ENCODE measurements around the gene SDK2.

The SDK2 gene

DNA sequence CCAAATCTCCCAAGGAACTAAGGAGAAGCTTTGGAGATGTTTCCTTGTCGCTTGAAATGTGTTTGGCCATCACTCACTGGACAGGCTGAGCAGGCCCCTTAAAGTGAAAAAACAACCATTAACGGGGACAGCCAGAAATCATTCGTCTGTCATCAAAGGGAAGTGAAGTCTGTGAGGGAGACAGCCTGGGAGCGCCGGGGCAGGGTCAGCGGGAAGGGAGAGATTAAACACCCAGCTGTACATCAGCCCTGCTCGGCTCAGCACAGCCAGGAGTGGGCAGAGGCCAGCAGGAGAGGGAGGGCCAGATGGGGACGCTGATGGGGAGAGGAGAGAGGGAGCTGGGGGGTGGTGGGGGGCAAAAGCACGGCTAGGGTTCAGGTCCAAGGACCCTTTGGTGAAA lies 105.1 kb downstream of the SDK2 start:
- no peak for DNase-seq (ENCODE audit: low read depth, low spot score)

DNA sequence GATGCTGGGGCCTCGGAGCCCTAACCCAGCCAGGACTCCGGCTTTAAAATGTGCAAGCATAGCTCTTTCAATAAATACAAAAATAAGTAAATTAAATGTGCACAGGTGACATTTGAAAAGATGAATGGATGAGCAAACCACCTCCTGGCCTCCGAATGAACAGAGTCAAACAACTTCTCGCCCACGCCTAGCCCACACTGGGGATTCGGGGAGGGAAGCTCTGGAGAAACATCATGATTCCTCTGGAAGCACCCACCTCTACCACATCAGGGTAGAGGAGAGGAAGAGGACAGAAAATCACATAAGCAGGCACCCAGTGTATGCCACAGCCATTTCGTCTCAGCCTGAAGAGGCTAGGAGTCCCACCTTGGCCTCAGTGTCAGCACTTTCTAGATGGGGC lies 105.8 kb downstream of the SDK2 start:
- DNase-seq (ENCODE audit: low read depth, low spot score) = no peak

DNA sequence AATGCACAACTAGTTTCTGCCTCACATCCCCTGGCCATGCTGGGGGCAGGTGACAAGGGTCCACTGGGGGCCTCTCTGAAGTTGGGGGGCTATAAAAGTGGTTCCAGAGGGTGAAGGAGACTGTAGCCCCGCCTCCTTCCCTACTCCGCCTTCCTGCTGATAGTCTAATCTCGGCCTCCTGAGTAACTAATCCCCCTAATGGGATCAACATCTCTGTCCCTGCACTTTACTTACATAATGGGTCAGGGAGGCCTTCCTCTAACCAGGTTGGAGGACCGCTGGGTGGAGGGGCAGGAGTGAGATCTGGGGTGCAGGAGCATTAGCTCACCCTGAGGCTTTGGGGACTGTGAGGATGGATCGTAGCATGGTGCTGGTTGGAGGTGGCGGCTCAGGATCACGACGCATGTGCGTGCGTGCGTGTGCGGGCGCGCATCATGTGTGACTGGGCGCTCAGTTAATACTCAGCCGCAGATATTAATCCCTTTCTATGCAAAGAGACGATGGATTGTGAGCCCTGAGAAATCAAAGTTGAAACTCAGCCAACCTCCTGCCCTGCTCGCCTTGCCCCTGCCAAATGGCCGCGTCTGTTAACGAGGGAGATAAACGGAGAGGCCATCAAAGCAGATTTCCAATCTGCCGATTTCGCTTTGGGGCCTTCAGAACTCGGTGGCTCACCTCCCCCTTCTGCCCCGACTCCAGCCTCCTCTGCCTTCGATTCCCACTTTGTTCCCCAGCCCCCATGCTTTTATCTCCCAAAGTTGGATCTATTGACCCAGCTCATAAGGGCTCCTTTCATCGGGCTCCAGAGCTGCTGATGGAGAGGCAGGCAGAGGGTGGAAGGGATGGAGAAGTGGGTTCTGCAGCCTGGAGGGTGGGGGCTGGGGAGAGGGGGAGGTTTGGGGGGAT lies 107.3 kb downstream of the SDK2 start:
- DNase-seq (ENCODE audit: low read depth, low spot score) = no peak

DNA sequence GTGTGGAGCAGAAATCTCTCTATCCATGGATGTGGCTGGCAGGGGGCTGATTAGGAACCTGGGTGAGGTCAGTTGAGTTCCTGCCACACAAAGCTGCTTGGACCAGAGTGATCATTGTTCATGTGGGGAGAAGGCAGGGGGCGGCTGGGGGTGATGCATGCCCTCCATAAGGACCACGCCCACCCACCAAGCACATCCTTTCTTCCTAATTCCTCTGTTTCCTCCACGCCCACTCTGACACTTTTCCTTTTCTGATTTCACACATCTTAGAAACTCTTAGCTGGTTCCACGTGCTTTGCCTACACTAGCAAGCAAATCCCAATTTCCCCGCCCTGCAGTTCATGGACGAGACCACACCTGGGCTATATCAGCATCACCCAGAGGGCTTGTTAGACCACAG lies 108.5 kb downstream of the SDK2 start:
- no peak for DNase-seq (ENCODE audit: low read depth, low spot score)

DNA sequence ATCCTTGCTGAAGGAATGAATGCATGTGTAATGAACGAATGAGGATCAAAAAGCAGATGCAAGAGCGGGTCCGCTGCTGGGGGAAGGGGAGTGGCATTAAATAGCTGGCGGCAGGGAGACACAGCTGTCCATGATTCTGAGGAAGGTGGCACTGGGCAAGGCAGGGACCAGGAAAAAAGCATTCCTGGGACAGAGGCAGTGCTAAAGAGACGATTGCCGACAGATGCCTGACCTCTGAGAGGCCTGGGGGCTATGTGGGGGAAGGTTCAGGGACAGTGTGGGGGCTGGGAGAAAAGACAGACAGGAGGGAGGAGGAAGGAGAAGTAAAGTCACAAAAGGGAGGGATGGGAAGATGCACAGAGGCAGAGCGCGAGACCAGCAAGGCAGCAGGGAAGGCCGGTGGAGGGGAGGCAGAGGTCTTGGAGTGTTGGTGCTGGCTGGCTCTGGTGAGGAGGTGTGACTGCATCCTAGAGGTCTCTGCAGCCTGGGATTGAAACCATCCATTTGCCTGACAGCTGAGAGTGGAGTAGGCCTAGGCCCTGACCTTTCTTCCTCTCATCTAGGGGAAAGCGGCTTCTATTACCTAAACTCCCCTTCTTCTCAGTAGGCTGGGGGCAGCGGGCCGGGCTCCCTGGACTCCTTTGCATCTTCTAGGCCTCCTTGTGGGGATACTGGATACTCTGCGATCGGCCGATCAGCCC lies 109.9 kb downstream of the SDK2 start:
- peak; percentile 36 for DNase-seq (ENCODE audit: low read depth, low spot score)

DNA sequence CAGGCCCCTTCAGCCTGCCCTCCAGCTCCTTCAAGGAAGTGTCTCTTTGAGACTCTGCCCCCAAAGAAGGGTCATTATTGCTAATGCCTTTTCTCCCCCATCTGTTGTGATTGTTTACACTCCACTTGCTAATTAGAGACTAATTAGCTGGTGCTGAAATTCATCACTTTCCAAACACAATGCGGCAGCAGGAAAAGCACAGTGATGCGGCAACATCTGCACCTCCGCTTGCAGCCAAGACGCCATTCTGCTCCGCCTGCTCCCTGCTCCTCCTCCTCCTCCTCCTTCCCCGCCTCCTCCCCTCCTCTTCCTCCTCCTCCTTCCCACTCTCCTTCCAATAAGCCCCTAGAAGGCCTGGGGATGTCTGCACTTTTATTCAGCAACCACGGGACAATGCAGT lies 110.5 kb downstream of the SDK2 start:
- DNase-seq (ENCODE audit: low read depth, low spot score) = peak; percentile 60

DNA sequence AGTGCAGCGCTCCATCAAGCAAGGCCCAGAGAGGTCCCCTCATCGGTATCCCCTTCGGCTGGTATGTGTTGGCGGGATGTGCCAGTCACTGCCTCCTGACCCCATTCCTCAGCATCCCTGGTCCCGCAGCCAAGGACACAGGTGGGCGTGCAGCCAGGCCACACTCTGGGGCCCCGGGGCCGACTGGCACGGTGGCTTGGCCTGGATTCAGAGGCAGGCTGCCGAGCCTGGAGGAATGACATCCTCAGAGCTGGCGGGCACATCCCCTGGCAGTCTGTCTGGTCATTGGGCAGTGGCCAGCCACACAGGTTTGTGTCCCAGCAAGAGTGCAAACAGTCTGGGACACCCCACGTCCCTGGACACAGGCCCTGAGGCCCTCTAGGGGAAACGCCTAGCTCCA lies 111.1 kb downstream of the SDK2 start:
- no peak for DNase-seq (ENCODE audit: low read depth, low spot score)

DNA sequence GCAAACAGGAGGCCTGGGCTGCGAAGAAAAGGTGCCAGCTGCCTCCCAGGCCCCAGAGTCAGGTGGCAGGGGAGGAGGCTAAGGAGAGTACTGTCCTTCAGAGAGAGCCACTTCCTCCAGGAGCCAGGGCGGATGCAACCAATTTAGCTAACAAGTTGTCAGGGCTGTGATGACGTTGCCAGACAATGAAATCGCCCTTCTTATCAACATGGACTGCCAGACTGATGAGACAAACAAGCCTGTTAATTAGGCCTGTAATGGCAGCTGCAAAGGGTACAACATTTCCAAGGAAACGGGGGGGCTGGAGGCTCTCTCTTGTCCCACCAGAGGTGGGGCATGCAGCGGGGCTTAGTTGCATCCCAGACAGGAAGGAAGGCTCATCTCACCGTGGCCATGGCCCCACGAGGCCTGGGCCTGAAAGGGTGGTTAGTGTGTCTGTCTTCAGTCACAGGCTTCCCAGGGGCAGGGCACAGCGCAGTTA lies 111.8 kb downstream of the SDK2 start:
- peak; percentile 57 for DNase-seq (ENCODE audit: low read depth, low spot score)

DNA sequence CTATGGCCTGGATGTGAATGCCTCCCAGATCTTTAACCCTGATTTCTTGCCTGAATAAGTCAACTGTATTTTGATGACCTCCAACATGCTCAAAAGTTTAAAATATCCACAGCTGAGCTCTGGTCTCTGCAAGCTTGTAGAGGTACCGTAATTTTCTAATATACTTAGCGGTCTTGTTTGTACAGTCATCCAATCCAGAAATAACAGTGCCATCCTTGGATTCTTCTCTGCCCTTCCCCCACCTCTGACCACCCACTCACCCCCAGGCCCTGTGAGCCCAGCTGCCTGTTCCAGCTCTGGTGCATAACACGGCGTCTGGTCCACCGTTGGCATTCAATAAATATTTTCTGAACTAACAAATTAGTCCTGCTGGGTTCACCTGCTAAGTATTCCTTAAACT lies 113.1 kb downstream of the SDK2 start:
- DNase-seq (ENCODE audit: low read depth, low spot score) = no peak

DNA sequence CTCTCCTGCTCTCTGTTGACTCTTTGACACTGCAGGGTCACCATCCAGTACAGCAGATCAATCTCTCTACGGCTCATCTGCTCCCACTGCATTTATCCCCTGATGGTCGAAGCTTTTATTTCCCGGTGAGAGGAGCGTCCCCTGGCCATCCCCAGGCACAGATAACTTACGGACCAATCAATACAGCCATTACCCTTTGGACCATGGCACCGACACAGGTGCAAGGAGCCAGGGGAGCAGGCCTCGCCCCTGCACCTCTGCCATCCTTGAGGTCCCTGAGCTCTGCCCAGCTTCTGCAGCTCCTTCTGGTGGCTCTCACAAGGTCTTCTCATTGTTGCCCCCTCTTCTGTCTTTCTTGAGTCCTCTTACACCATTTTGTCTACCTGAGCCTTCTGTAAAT lies 115.6 kb downstream of the SDK2 start:
- DNase-seq (ENCODE audit: low read depth, low spot score) = no peak

DNA sequence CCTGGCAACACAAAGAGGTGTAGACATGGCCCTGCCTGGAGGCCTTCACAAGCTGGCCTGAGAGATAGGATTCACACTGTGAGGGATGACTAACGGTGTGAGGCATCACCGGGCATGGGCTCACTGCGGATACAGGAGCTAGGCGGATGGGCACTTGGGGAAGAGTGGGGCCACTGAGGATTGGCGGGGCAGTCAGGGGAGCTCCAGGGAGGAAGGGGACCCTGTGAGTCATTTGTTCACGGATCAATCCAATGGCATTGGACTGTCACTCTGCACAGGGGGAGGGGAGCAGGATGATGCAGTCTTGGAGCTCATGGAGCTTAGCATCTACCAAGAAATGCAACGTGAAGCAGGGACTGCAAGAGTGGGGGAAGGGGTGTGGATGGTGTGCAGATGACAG lies 117.3 kb downstream of the SDK2 start:
- no peak for DNase-seq (ENCODE audit: low read depth, low spot score)

DNA sequence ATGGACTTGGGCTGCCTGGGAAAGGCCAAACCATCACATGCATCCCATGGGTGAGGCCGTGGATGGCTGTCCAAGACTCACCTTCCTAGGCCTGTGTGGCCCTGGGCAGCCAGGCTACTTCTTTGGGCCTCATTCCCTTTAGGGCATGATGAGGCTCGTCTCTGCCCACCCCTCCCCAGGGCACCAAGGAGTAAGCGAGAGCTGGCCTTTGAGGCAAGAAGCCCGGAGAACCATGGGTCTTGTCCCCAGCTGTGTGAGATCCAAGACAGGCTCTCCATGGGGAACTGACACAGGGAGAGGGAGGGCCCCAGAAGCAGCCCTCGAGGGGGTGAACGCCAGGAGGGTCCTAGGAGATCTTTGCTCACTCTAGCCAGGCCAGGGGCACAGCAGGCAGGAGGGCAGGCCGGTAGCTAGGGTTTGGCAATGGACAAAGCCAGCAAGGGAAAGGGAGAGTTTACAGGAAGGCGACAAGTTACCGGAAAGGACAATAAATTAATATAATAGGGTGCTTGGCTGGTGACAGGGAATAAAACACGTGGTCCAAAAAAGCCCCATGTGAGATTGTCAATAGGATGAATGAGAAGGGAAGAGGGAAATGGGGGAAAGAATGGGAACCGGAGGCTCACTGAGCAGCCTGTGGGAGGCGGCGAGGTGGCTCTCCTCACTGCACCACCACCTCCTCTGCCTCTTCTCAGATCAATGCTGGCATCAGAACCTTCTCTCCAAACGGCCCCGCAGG lies 119.1 kb downstream of the SDK2 start:
- DNase-seq (ENCODE audit: low read depth, low spot score) = no peak

DNA sequence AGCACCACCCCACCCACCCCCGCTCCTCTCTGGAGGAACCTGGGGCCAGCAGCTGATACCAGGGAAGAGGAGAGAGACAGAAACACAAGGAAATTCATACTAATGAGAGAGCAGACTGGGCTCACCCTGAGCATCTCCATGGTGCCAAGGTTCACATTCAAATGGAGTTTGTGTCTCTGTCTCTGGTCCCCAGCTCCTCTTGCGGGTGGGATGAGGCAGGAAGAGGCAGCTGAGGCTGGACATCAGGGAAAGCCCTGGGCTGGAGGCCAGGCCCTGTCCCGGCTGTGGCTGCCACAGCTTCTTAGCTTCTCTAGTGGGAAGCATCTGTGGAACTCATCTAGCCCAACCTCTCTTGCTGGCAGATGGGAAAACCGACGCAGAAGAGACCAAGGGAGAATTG lies 121.5 kb downstream of the SDK2 start:
- DNase-seq (ENCODE audit: low read depth, low spot score) = no peak

DNA sequence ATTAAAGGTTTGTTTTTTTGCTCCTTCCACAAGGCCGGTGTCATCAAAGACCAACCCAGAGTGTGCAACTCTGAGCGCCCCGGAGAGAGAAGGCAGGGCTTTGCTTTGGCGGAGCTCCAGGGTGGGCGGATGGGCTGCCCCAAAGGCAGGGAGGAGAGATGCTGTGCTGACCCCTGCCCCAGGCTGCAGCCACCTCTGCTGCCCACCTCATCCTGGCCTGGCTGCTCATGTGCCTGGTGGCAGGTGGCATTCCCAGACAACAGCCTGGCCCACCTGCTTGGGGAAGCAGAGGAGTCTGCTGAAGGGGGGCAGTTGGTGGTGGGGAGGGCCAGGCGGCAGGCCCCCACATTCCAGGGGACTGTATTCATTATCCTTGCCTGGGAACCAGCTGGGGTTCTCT lies 122.1 kb downstream of the SDK2 start:
- DNase-seq (ENCODE audit: low read depth, low spot score) = no peak

DNA sequence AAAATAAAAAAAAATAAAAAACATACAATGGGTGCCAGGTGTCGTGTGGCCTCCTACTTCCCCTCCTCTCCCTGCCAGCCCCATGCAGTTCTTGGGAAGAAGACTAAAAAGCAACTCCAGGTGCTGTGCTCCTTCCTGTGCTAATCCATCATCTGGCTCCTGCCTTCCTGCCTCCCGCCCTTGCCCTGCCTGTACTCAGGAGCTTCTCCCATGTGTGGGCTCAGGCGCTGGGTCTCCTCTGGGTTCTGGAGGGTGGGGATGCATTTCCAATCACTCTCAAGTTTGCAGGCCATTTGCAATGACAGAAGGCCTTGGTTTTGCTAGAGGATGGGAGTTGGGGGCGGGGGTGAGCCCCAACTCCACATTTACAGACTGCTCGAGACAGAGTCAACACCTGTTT lies 122.9 kb downstream of the SDK2 start:
- DNase-seq (ENCODE audit: low read depth, low spot score) = no peak

DNA sequence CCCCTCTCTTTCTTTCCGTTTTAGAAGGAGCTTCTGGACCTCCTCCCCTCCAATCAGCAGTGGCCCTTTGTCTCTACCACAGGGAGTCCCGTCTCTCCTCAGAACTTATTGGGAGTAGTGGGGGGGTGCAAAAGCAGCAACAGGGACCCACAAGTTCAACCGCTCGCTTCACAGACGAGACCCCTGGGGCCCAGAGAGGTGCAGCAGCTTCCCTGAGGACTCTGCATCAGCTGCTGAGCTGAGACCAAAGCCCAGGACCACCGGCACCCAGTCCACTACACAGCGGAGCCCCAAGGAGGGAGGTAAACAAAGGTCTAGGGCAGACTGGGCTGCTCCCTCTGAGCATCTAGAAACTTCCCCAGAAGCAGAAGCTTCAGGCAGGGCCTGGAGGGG lies 123.9 kb downstream of the SDK2 start:
- DNase-seq (ENCODE audit: low read depth, low spot score) = no peak

DNA sequence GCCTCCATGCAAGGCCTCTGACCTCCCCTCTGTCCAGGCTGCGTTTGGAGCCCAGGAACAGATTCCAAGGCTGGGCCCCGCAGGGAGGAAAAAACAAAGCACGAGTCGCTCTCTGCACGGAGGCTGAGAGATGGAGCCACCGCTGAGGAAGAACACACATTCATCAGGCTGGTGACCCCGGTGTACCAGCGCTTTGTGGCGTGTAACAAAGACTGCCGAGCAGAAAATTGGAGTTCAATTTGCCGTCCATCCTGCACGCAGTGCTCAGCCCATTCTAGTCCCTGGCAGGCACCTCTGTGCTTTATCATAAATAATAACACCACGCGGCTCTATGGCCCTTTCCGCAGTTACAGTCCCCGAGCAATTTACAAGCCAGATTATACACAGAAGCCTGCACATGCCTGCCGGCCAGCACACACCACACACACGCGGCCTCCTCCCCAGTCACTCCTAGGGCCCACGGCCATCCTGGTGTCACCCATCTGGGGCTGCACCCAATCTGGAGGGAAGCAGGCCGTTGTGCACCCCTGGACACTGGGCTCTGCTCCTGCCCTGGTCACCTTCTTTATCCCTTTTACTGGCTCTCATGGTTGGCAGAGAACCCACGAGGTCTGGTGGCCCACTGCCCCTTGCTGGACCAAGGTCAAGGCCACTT lies 124.4 kb downstream of the SDK2 start:
- no peak for DNase-seq (ENCODE audit: low read depth, low spot score)

DNA sequence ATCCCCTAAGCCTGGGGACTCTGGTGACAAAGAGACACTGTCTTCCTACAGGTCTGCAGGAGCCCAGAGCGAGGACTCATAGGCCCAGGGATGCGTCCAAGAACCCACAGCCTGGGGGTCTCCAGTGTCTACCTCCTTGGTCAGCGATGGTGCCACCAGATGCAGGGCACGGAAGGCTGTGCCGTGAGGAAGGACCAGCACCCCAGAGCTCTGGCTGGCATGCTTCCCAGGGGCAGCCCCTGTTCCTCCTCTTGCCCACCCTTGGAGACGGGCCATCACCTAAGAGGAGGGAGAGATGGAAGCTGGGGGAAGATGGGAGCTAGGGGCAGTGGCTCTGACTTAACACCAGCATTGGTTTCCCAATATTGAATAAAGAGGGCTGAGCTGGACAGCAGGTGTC lies 125.2 kb downstream of the SDK2 start:
- DNase-seq (ENCODE audit: low read depth, low spot score) = no peak

DNA sequence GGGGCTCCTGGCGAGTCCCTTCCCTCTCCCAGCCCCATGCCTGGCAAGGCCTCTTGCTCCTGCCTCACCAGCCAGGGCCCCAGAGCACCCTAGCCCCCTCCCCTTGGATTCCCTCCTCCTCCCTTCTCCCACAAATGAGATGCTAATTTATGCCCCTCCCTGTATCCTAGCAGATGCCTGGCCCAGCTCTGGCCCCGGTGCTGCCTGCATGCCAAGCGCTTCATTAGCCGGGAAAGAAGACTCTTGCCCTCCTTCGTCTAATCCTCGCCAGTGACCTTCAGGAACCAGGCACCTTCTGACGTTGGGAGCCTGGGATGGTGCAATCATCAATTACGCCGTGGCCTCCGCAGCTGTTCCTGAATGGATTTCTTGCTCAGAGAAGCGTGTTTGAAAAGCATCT lies 127.8 kb downstream of the SDK2 start:
- DNase-seq (ENCODE audit: low read depth, low spot score) = no peak

DNA sequence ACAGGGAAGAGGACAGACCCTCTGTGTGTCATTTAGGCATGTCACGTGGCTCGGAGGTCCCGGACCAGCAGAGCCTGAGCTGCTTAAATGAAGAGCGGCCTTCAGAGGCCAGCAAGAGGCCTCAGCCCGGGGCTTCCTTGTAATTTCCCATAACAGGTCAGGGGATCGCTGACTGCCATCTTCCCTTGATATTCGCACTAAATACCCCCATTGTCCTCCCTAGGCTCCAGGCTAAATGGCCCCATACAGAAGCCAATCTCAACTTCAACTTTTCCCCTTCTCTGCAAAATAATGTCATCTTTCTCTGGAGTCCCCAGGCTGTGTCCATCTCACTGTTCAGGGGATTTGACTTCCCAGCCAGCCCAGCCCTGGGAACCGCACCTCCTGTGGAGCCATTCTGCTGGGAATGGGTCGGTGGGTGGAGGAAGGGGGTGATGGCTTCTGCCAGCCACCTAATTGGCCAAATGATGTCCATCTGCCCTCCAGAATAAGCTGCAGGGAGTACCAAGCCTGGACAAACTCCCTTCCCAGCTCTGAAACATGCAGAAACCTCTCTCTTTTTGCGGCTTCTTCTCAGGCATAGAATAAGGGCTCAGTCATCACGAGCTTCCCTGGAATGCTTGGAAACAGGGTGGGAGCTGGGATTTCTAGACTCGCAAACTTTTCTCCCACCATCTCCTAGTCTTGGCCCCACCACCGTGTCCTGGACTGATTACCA lies 129.9 kb downstream of the SDK2 start:
- DNase-seq (ENCODE audit: low read depth, low spot score) = no peak

DNA sequence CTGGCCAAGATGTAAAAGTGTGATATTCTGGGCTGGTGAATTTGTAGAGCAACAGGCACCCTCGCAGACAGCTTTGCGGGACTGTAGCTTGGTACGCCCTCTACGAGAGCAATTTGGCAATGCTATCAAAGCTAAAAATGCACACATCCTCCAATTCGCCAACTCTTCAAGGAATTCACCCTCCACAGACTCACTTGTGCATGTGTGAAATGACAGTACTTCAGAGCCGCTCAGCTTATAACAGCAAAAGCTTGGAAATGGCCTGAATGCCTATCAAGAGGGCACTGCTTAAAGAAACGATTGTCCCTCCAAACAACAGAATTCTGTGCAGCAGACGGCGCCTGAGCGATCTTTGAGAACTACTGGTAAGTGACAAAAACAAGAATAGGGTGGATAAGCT lies 130.8 kb downstream of the SDK2 start:
- no peak for DNase-seq (ENCODE audit: low read depth, low spot score)
